OCI-LY7 (cell line): Measurements from ENCODE around the gene NKIRAS2.

Experiments
- CTCF ChIP-seq: fragments of 200-600 bp; sonication (generic); conservative IDR thresholded peaks from 2 replicates; pipeline ENCODE4 v1.5.1; 2014; ENCODE audit warnings: mild to moderate bottlenecking, antibody characterized with exemption, low read length, moderate library complexity, mixed read lengths
- EZH2phosphoT487 ChIP-seq: fragments of 200-600 bp; sonication (generic); IDR thresholded peaks from 2 replicates; pipeline ENCODE4 v1.6.1; 2018; ENCODE audit warnings: low read depth, borderline replicate concordance, mild to moderate bottlenecking, mixed run types, antibody characterized with exemption, low read length, moderate library complexity, mixed read lengths

DNA sequence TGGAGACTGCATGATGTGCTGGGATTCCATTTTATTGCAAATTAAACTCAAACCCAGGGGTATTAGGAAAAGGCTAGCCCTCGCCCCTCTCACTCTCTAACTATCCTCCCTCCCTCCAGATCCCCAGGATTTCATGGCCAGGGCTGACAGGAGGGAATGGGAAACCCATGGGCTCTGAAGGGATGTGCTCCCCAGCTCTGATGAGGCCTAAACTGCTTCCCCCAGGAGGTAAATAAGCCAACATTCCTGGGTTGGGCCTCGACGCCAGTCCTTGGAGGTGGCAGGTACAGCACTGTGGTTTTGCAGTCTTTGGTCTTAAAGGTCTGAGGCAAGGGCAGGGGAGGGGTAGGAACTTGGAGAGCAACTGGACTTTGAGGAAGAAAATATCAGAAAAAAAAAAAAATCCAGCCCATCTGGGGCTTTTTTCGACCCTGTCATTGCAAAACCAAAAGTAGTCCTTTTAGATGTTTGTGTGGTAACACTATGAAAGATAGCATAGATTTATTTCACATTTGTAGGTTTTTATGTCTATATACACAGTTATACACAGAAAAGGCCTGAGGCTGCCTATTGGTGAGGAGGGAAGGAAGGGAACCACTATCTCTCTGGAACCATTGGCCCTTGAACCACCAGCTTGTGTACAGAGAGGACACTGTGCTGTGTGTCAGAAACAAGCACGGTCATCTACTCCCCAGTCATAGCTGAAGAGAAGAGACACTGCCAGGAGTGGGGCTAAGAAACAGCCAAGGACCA is 18.5 kb downstream of the NKIRAS2 start:
- TF ChIP-seq EZH2phosphoT487 (no peak), CTCF (no peak)
